Measurements from ENCODE around the gene USP17L17.
"Not testable (repeated sequence)": the region's sequence is repeated elsewhere in the genome, so short reads cannot be mapped to it uniquely, and the experiment has no call there.

USP17L17 gene

DNA sequence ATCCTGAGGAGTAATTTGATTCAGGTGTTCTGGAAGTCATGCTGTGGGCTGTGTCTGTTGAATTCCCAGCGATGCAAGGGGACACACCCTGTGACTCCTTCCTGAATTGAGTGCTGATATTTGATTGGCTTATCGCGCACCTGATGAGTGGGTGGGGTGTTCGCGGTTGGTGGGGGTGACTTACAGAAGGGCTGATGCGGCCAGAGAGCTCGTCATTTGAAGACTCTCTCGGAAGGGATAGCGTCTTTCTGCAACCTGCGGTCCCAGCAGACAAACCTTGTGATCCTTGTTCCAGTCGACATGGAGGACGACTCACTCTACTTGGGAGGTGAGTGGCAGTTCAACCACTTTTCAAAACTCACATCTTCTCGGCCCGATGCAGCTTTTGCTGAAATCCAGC lies at the start of gene USP17L17:
Gene USP17L17, plus strand, starts transcription at position 301 of the 400 bp plus-strand sequence. Its CDS starts 0 bp downstream, at position 301.
- not testable (repeated sequence) for DNase-seq

DNA sequence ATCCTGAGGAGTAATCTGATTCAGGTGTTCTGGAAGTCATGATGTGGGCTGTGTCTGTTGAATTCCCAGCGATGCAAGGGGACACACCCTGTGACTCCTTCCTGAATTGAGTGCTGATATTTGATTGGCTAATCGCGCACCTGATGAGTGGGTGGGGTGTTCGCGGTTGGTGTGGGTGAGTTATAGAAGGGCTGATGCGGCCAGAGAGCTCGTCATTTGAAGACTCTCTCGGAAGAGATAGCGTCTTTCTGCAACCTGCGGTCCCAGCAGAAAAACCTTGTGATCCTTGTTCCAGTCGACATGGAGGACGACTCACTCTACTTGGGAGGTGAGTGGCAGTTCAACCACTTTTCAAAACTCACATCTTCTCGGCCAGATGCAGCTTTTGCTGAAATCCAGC lies 33.3 kb upstream of the USP17L17 start, which contains the start of gene USP17L10:
Gene USP17L10, plus strand, starts transcription at position 301 of the 400 bp plus-strand sequence. Its CDS starts 0 bp downstream, at position 301.
- DNase-seq = not testable (repeated sequence)

GRCh38 chr4:9214701-9215100 lies 29.0 kb upstream of the USP17L17 start:
- not testable (repeated sequence) for DNase-seq

DNA sequence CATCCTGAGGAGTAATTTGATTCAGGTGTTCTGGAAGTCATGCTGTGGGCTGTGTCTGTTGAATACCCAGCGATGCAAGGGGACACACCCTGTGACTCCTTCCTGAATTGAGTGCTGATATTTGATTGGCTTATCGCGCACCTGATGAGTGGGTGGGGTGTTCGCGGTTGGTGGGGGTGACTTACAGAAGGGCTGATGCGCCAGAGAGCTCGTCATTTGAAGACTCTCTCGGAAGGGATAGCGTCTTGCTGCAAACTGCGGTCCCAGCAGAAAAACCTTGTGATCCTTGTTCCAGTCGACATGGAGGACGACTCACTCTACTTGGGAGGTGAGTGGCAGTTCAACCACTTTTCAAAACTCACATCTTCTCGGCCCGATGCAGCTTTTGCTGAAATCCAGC lies 28.6 kb upstream of the USP17L17 start, which contains the start of gene USP17L11:
Gene USP17L11, plus strand, starts transcription at position 301 of the 400 bp plus-strand sequence. Its CDS starts 0 bp downstream, at position 301.
- not testable (repeated sequence) for DNase-seq

- not testable (repeated sequence) for DNase-seq
Measured at GRCh38 chr4:9219852-9220251, 23.8 kb upstream of the USP17L17 start, which contains the start of gene USP17L12. Gene USP17L12 (plus strand): TSS chr4:9220152. CDS start chr4:9220152, 0 bp downstream.

DNA sequence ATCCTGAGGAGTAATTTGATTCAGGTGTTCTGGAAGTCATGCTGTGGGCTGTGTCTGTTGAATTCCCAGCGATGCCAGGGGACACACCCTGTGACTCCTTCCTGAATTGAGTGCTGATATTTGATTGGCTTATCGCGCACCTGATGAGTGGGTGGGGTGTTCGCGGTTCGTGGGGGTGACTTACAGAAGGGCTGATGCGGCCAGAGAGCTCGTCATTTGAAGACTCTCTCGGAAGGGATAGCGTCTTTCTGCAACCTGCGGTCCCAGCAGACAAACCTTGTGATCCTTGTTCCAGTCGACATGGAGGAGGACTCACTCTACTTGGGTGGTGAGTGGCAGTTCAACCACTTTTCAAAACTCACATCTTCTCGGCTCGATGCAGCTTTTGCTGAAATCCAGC lies 19.1 kb upstream of the USP17L17 start, which contains the start of gene USP17L13:
Gene USP17L13, plus strand, starts transcription at position 301 of the 400 bp plus-strand sequence. Its CDS starts 0 bp downstream, at position 301.
- not testable (repeated sequence) for DNase-seq

- DNase-seq = not testable (repeated sequence)
Measured at GRCh38 chr4:9230249-9230648, 13.4 kb upstream of the USP17L17 start.

DNA sequence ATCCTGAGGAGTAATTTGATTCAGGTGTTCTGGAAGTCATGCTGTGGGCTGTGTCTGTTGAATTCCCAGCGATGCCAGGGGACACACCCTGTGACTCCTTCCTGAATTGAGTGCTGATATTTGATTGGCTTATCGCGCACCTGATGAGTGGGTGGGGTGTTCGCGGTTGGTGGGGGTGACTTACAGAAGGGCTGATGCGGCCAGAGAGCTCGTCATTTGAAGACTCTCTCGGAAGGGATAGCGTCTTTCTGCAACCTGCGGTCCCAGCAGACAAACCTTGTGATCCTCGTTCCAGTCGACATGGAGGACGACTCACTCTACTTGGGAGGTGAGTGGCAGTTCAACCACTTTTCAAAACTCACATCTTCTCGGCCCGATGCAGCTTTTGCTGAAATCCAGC lies 9.6 kb upstream of the USP17L17 start, which contains the start of gene USP17L15:
Gene USP17L15, plus strand, starts transcription at position 301 of the 400 bp plus-strand sequence. Its CDS starts 0 bp downstream, at position 301.
- not testable (repeated sequence) for DNase-seq

DNA sequence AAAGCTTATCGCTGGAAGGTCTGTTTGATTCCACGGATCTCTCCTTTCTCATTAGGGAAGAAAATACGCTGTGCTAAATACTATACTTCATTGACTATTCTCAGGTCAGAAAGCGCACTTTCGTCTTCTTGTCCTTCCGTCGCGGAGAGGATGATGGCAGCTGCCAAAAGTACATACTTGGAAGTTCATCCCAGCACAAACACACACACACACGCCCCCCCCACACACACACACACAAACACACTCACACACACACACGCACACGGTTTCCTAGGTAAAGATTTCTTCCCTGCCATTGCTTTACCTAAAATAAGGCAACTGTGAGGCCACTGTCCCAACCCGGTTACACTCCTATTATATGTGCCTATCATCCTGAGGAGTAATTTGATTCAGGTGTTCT lies 5.2 kb upstream of the USP17L17 start:
- DNase-seq = not testable (repeated sequence)

GRCh38 chr4:9247953-9248680 lies 4.4 kb downstream of the USP17L17 start, which contains the start of gene USP17L18:
Gene USP17L18 (plus strand): TSS chr4:9248630. CDS start chr4:9248630, 0 bp downstream.
- not testable (repeated sequence) for DNase-seq

DNA sequence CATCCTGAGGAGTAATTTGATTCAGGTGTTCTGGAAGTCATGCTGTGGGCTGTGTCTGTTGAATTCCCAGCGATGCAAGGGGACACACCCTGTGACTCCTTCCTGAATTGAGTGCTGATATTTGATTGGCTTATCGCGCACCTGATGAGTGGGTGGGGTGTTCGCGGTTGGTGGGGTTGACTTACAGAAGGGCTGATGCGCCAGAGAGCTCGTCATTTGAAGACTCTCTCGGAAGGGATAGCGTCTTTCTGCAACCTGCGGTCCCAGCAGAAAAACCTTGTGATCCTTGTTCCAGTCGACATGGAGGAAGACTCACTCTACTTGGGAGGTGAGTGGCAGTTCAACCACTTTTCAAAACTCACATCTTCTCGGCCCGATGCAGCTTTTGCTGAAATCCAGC lies 9.4 kb downstream of the USP17L17 start, which contains the start of gene USP17L19:
Gene USP17L19, plus strand, starts transcription at position 301 of the 400 bp plus-strand sequence. Its CDS starts 0 bp downstream, at position 301.
- DNase-seq = not testable (repeated sequence)

DNA sequence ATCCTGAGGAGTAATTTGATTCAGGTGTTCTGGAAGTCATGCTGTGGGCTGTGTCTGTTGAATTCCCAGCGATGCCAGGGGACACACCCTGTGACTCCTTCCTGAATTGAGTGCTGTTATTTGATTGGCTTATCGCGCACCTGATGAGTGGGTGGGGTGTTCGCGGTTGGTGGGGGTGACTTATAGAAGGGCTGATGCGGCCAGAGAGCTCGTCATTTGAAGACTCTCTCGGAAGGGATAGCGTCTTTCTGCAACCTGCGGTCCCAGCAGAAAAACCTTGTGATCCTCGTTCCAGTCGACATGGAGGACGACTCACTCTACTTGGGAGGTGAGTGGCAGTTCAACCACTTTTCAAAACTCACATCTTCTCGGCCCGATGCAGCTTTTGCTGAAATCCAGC lies 14.1 kb downstream of the USP17L17 start, which contains the start of gene USP17L20:
Gene USP17L20, plus strand, starts transcription at position 301 of the 400 bp plus-strand sequence. Its CDS starts 0 bp downstream, at position 301.
- DNase-seq = not testable (repeated sequence)

- not testable (repeated sequence) for DNase-seq
Measured at GRCh38 chr4:9262572-9262971, 18.9 kb downstream of the USP17L17 start, which contains the start of gene USP17L21. Gene USP17L21 (plus strand): TSS chr4:9262872. CDS start chr4:9262872, 0 bp downstream.

DNA sequence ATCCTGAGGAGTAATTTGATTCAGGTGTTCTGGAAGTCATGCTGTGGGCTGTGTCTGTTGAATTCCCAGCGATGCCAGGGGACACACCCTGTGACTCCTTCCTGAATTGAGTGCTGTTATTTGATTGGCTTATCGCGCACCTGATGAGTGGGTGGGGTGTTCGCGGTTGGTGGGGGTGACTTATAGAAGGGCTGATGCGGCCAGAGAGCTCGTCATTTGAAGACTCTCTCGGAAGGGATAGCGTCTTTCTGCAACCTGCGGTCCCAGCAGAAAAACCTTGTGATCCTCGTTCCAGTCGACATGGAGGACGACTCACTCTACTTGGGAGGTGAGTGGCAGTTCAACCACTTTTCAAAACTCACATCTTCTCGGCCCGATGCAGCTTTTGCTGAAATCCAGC lies 23.6 kb downstream of the USP17L17 start, which contains the start of gene USP17L22:
Gene USP17L22, plus strand, starts transcription at position 301 of the 400 bp plus-strand sequence. Its CDS starts 0 bp downstream, at position 301.
- not testable (repeated sequence) for DNase-seq

DNA sequence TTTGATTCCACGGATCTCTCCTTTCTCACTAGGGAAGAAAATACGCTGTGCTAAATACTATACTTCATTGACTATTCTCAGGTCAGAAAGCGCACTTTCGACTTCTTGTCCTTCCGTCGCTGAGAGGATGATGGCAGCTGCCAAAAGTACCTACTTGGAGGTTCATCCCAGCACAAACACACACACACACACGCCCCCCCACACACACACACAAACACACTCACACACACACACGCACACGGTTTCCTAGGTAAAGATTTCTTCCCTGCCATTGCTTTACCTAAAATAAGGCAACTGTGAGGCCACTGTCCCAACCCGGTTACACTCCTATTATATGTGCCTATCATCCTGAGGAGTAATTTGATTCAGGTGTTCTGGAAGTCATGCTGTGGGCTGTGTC lies 28.0 kb downstream of the USP17L17 start:
- not testable (repeated sequence) for DNase-seq

Measured in NCI-H82 (cell line).